Measurements from ENCODE around the gene KCNMB1. TPM values are rescaled to one million over a fixed set of nuclear protein-coding genes. Genes with fewer than 3 reads are reported as not detected.

The KCNMB1 gene
- polyA plus RNA-seq, result not detected in 3 replicates
- not detected for polyA plus RNA-seq (2011; ENCODE audit: low read depth)
- not detected in 2 replicates for polyA plus RNA-seq (2011; cell fraction: cytosol; rRNA removed)
- 0.04 TPM in 1 of 2 replicates, not detected in the other for polyA plus RNA-seq (2011; cell fraction: nucleus; rRNA removed)
- not detected in 2 replicates for polyA plus RNA-seq (2012; ENCODE audit: low replicate concordance)
- polyA minus RNA-seq, result 0.63 TPM in 1 of 3 replicates, not detected in the others
- not detected for polyA minus RNA-seq (2011; cell fraction: cytosol; rRNA and poly(A)+ RNA removed)
- polyA minus RNA-seq (2011; cell fraction: nucleus; rRNA and poly(A)+ RNA removed), result not detected in 2 replicates

GRCh38 chr5:170388818-170389549 is at the start of gene KCNMB1:
Gene KCNMB1, minus strand, starts transcription at chr5:170389367. Its CDS starts 3,920 bp downstream, at chr5:170385447.
- Histone ChIP-seq H3K4me1 (ENCODE audit: control insufficient read depth, extremely low read depth, insufficient read depth, low read length) (no peaks in the 10 kb centered on the region), H3K36me3 (ENCODE audit: control insufficient read depth in 2 of 2, extremely low read depth in 1 of 2, insufficient read depth in 2 of 2, low read length in 2 of 2) (no peaks in the 10 kb centered on the region), H3K27me3 (ENCODE audit: control insufficient read depth, extremely low read depth, insufficient read depth, low read length) (no peaks in the 10 kb centered on the region), H3K9ac (ENCODE audit: control insufficient read depth, extremely low read depth, insufficient read depth, low read length) (no peak within 1 kb of the TSS), H3K79me2 (ENCODE audit: control insufficient read depth, insufficient read depth, low read length) (no peaks in the 10 kb centered on the region), H3K9me3 (ENCODE audit: control insufficient read depth, low read depth, low read length) (no peaks in the 10 kb centered on the region), H3K27ac (ENCODE audit: control insufficient read depth, insufficient read depth, low read length) (no peak within 1 kb of the TSS), H3K4me3 (ENCODE audit: control insufficient read depth in 2 of 3, extremely low read depth in 1 of 3, insufficient read depth in 2 of 3, low read depth in 1 of 3, low read length in 3 of 3) (no peak within 1 kb of the TSS), H3K4me2 (ENCODE audit: control insufficient read depth, extremely low read depth, insufficient read depth, low read depth, low read length) (no peak within 1 kb of the TSS), H4K20me1 (ENCODE audit: control insufficient read depth, extremely low read depth, insufficient read depth, low read length) (no peaks in the 10 kb centered on the region), H3K9me1 (ENCODE audit: control insufficient read depth, extremely low read depth, insufficient read depth, low read length) (no peaks in the 10 kb centered on the region), H2AFZ (ENCODE audit: control insufficient read depth, low read length) (no peak within 1 kb of the TSS)
- dilution Hi-C loops (cut with MboI; ENCODE audit: extremely low pct_ligation_motif_present, low sequenced_read_pairs), result no loop called here
- no peak for DNase-seq (ENCODE audit: low read depth, low spot score)
- no peak for FAIRE-seq
- TF ChIP-seq CTCF (optimal IDR thresholded peaks at IDR 0.05 in 1 of 3, IDR thresholded peaks at IDR 0.05 in 1 of 3, conservative IDR thresholded peaks at IDR 0.05 in 1 of 3; ENCODE audit: extremely low read depth in 1 of 3, insufficient read depth in 2 of 3, low read length in 3 of 3) (no peak), EZH2 (IDR thresholded peaks at IDR 0.05; ENCODE audit: low read length) (no peak)

GRCh38 chr5:170438581-170438980 is 49.4 kb upstream of the KCNMB1 start:
- Histone ChIP-seq H3K36me3 (ENCODE audit: control insufficient read depth in 2 of 2, extremely low read depth in 1 of 2, insufficient read depth in 2 of 2, low read length in 2 of 2) (no peaks in the 10 kb centered on the region), H3K4me2 (ENCODE audit: control insufficient read depth, extremely low read depth, insufficient read depth, low read depth, low read length) (no peak overlapping the region), H3K9ac (ENCODE audit: control insufficient read depth, extremely low read depth, insufficient read depth, low read length) (no peak overlapping the region), H4K20me1 (ENCODE audit: control insufficient read depth, extremely low read depth, insufficient read depth, low read length) (peaks cover 3% of the 10 kb centered on the region), H3K27me3 (ENCODE audit: control insufficient read depth, extremely low read depth, insufficient read depth, low read length) (no peaks in the 10 kb centered on the region), H3K4me3 (ENCODE audit: control insufficient read depth in 2 of 3, extremely low read depth in 1 of 3, insufficient read depth in 2 of 3, low read depth in 1 of 3, low read length in 3 of 3) (no peak overlapping the region), H3K79me2 (ENCODE audit: control insufficient read depth, insufficient read depth, low read length) (no peaks in the 10 kb centered on the region), H3K9me3 (ENCODE audit: control insufficient read depth, low read depth, low read length) (no peaks in the 10 kb centered on the region), H2AFZ (ENCODE audit: control insufficient read depth, low read length) (no peak overlapping the region), H3K9me1 (ENCODE audit: control insufficient read depth, extremely low read depth, insufficient read depth, low read length) (no peaks in the 10 kb centered on the region), H3K27ac (ENCODE audit: control insufficient read depth, insufficient read depth, low read length) (no peak overlapping the region), H3K4me1 (ENCODE audit: control insufficient read depth, extremely low read depth, insufficient read depth, low read length) (no peaks in the 10 kb centered on the region)
- DNase-seq (ENCODE audit: low read depth, low spot score) (no peak), FAIRE-seq (no peak)
- dilution Hi-C loops (cut with MboI; ENCODE audit: extremely low pct_ligation_motif_present, low sequenced_read_pairs), result no loop called here
- no peak for TF ChIP-seq EZH2 (IDR thresholded peaks at IDR 0.05; ENCODE audit: low read length)
- no peak for TF ChIP-seq CTCF (optimal IDR thresholded peaks at IDR 0.05 in 1 of 3, IDR thresholded peaks at IDR 0.05 in 1 of 3, conservative IDR thresholded peaks at IDR 0.05 in 1 of 3; ENCODE audit: extremely low read depth in 1 of 3, insufficient read depth in 2 of 3, low read length in 3 of 3)
